ENCODE measurements around the gene PTGFRN. TPM values are rescaled to one million over a fixed set of nuclear protein-coding genes. Genes with fewer than 3 reads are reported as not detected.

PTGFRN gene
- total and polyA plus RNA-seq, 2 of the 8 experiments (the other 6 are each of a cell fraction or from before 2014, with no cell fraction given), result 13.0 to 32.6 TPM

DNA sequence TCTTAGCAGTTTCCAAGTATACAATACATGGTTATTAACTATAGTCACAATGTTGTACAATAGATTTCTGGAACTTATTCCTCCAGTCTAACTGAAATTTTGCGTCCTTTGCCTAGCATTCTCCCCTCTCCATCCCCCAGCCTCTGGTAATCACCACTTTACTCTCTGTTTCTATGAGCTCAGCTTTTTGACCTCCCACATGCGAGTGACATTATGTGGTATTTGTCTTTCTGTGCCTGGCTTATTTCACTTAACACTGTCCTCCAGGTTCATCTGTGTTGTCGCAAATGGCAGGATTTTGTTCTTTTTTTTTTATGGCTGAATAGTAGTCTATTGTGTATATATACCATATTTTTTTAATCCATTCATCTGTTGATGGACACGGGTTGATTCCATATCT lies 47.9 kb downstream of the PTGFRN start:
- peaks cover 5% of the 10 kb centered on the region; the same call in 1 of the 2 replicates for H3K79me1 ChIP-seq (ENCODE audit: low read depth, low read length)
- DNase-seq (ENCODE audit: low read depth in 1 of 2, low spot score in 2 of 2), result no peak
- WGBS, 2 experiments (ENCODE audit: extremely low coverage in 1 of 2, insufficient coverage in 1 of 2, insufficient read length in 1 of 2, insufficient replicate concordance in 2 of 2, low coverage in 1 of 2, low lambda C conversion rate in 2 of 2, missing lambda C conversion rate in 1 of 2), result 87% methylated on average over 4 of the region's 4 CpGs; no CpG with 5 or more reads in 1 of the 2 experiments

More for the DNA sequence above, 47.9 kb downstream of the PTGFRN start:
- no peaks in the 10 kb centered on the region for H3K27me3 ChIP-seq (replicated peaks in 1 of 4; ENCODE audit: control insufficient read depth in 3 of 4, extremely low read depth in 1 of 4, insufficient read depth in 3 of 4, low read length in 3 of 4)
- ChIA-PET POLR2A (ENCODE audit: partially characterized antibody) (no interaction called here), CTCF (ENCODE audit: partially characterized antibody) (interaction anchor here (0.9 to 1.4 kb wide), 5 partner anchors 12 to 233 kb away, joined by 3 read pairs; no protein-coding TSS in a partner anchor)
- no peak overlapping the region for H3K56ac ChIP-seq (replicated peaks; ENCODE audit: insufficient read length, low read depth, low read length)
- peaks cover 0 to 3% of the 10 kb centered on the region in 2 experiments for H4K20me1 ChIP-seq (replicated peaks in 1 of 2; ENCODE audit: control insufficient read depth in 1 of 2, insufficient read depth in 2 of 2, low read length in 2 of 2)
- no peak overlapping the region for H3K4ac ChIP-seq (replicated peaks; ENCODE audit: insufficient read length, low read depth, low read length)
- FAIRE-seq, result no peak
- no peak overlapping the region for H2AFZ ChIP-seq (ENCODE audit: low read length)
- H3K18ac ChIP-seq (ENCODE audit: extremely low read depth, low read length), result no peak overlapping the region
- no peaks in the 10 kb centered on the region for H3K79me2 ChIP-seq (ENCODE audit: control insufficient read depth in 1 of 2, insufficient read depth in 2 of 2, low read length in 2 of 2)
- H2BK5ac ChIP-seq (ENCODE audit: low read depth, low read length), result no peak overlapping the region
- no peak overlapping the region for H3K9ac ChIP-seq (replicated peaks in 1 of 4; ENCODE audit: extremely low read depth in 1 of 4, low read depth in 3 of 4, low read length in 3 of 4)
- no peaks in the 10 kb centered on the region for H3K9me3 ChIP-seq (ENCODE audit: insufficient read depth in 2 of 2, low read depth in 1 of 2, low read length in 1 of 2)
- no peak overlapping the region for H3K4me3 ChIP-seq (ENCODE audit: extremely low read depth in 1 of 4, insufficient read depth in 2 of 4, low read depth in 3 of 4, low read length in 4 of 4)
- H3K4me2 ChIP-seq (ENCODE audit: insufficient read depth in 1 of 2, low read depth in 2 of 2, low read length in 2 of 2), result no peak overlapping the region
- H2BK20ac ChIP-seq (ENCODE audit: low read length), result no peak overlapping the region
- H3K36me3 ChIP-seq (ENCODE audit: control insufficient read depth in 2 of 4, insufficient read depth in 4 of 4, low read length in 3 of 4), result peaks cover 0 to 11% (median 4%) of the 10 kb centered on the region in 4 experiments; a peak in 5 of 8 replicates
- no peak overlapping the region for H2BK15ac ChIP-seq (ENCODE audit: low read length)
- no peak overlapping the region for H4K91ac ChIP-seq (replicated peaks; ENCODE audit: insufficient read length, low read length)
- no peak overlapping the region for H4K5ac ChIP-seq (ENCODE audit: insufficient read length, low read depth, low read length)
- no peak overlapping the region for H3K23ac ChIP-seq (ENCODE audit: insufficient read length)
- H2BK12ac ChIP-seq (ENCODE audit: low read depth, low read length), result no peak overlapping the region
- no peak overlapping the region for H2BK120ac ChIP-seq (replicated peaks; ENCODE audit: low read depth, low read length)
- H2AK5ac ChIP-seq (ENCODE audit: low read depth, low read length), result no peak overlapping the region
- no peak overlapping the region for H4K8ac ChIP-seq (ENCODE audit: extremely low read depth, insufficient read depth, low read length)
- H3K4me1 ChIP-seq (replicated peaks in 1 of 4; ENCODE audit: control insufficient read depth in 3 of 4, insufficient read depth in 4 of 4, low read length in 3 of 4), result peaks cover 0 to 11% (median 1%) of the 10 kb centered on the region in 4 experiments; a peak in 3 of 7 replicates
- no peak overlapping the region for H3K27ac ChIP-seq (ENCODE audit: low read depth, low read length)
- no peaks in the 10 kb centered on the region; the same call in 1 of the 2 replicates for H3K23me2 ChIP-seq (ENCODE audit: low read depth, low read length)
- no peak for TF ChIP-seq YY1 (IDR thresholded peaks at IDR 0.05; ENCODE audit: low read depth, low read length)
- no peak overlapping the region for H3K14ac ChIP-seq (ENCODE audit: insufficient read length)

All from H1 (cell line).